Measurements from ENCODE around the gene COIL.

The COIL gene

DNA sequence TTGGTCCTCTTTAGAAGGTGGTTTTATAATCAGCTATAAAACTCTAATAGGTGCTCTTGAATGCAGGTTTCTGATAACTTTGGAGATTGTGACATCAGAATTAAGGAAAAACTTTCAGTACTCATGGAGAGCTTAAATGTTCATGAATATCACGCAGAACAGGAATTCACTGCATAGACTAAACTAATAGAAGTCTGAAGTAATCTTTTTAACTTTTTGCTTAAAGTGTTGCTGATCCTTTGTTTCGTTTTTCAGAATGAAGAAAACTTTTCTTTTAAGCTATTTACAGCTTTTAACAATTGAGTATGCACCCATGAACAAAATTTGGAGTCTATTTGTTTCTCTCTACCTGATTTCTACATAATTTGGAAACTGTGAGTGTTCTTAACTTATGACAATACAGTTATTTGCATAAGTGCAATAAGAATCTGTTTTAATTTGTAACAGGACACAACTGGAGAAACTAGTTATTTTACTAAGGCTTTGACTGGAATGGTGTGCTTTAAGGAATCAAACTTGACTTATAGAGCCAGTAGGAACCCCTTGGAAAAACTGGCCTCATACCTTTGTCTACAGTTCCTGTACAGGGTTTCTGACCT lies 30.0 kb downstream of the COIL start:
- Mint-ChIP-seq H3K27ac (no peak overlapping the region), H3K9me3 (no peaks in the 10 kb centered on the region), H3K36me3 (peaks cover 17% of the 10 kb centered on the region), H3K4me3 (no peak overlapping the region), H3K4me1 (peaks cover 10% of the 10 kb centered on the region)
- ATAC-seq (no peak), DNase-seq (ENCODE audit: low spot score in 2 of 2) (no peak)

DNA sequence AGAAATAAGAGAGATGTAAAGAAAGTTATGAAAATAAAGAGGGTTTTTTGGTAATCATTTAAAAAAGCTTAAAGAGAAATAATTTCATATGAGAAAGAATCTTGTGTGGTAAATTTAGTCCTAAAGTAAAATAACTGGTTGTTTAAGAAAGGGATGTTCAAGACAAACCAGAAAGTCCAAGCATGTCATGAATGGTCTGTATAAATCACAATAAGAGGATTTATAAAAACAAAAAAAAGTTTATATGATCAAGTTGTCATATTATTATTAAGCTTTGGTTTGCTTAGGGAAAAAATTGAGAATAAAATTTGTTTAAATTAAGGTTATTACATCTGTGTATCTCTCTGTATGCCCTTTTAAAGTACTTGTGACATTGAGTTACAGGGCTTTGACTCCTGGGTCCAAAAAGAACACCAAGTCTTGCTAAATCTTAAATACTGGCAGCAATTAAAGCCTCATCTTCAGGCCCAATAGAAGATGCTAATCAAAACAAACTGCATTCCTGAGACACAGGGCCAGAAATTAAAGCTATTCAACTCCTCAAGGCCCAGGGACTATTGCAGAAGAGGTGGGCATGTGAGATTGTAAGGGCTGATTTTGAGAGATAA lies 31.4 kb downstream of the COIL start:
- no peaks in the 10 kb centered on the region for H3K9me3 Mint-ChIP-seq
- ATAC-seq: no peak

DNA sequence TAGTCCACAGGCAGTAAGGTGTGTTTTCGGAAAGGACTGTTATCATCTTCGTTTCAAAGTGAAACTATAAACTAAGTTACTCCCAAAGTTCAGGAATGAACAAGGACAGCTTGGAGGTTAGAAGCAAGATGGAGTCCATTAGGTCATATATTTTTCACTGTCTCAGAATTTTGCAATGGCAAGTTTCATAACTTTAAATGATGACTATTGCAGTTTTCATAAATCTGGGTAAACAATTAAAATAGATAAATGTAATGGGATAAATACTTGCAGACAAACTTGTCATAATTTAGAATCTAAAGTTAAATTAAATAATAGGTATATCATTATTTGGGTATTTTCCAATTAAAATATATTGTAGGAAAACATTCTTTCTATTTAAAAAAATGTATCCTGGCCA lies 32.3 kb downstream of the COIL start:
- Mint-ChIP-seq H3K9me3 (no peaks in the 10 kb centered on the region), H3K4me1 (no peaks in the 10 kb centered on the region), H3K4me3 (no peak overlapping the region), H3K27ac (no peak overlapping the region), H3K36me3 (peaks cover 2% of the 10 kb centered on the region)
- DNase-seq (ENCODE audit: low spot score in 2 of 2) (no peak), ATAC-seq (no peak)

More for the DNA sequence above, 31.4 kb downstream of the COIL start:
- peaks cover 9% of the 10 kb centered on the region for H3K36me3 Mint-ChIP-seq
- no peak overlapping the region for H3K27ac Mint-ChIP-seq
- DNase-seq (ENCODE audit: low spot score in 2 of 2): peak in 1 of 2 donors; percentile 22
- H3K4me1 Mint-ChIP-seq: peaks cover 8% of the 10 kb centered on the region
- no peak overlapping the region for H3K4me3 Mint-ChIP-seq

DNA sequence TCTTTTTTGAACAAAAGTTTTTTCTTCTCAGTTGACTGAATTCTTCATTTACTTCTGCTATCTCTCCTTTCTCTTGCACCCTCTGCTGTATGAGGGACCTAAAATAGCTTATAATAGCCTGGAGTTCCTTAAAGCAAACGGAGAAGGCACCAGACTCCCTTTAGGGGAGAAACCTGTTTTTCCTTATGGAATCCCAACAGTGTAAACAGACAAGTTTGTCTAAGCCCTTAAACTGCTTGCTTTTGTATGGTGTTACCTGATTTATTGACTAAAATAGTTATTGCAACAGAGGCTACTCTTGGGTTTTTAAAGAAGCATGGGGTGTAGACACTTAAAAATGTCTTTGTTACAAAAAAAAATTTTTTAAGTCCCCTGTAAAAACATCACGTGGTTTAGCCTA lies 34.1 kb downstream of the COIL start:
- Mint-ChIP-seq H3K9me3 (no peaks in the 10 kb centered on the region), H3K27ac (no peak overlapping the region), H3K36me3 (no peaks in the 10 kb centered on the region), H3K4me1 (no peaks in the 10 kb centered on the region), H3K4me3 (no peak overlapping the region)
- no peak for DNase-seq (ENCODE audit: low spot score in 2 of 2)
- ATAC-seq: no peak

DNA sequence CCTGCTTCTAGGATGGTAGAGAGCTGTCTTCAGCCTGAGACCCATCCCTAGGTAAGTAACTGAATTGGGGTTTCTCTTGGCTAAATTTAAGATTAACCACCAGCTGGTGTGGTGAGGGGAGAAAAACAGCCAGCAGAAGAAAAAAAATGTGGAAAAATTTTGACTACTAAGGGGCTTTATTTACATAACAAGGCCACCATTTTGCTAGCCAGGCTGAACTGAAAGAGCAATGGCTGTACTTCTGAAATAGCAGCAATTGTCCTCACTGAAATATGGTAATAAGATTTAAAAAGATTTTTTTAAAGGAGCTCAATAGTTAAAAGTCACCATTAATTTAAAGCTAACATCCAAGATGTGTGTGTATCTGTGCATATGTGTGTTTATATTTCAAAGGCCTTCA lies 34.6 kb downstream of the COIL start:
- Mint-ChIP-seq H3K4me3 (no peak overlapping the region), H3K4me1 (no peaks in the 10 kb centered on the region), H3K9me3 (no peaks in the 10 kb centered on the region), H3K36me3 (no peaks in the 10 kb centered on the region), H3K27ac (no peak overlapping the region)
- DNase-seq (ENCODE audit: low spot score in 2 of 2) (no peak), ATAC-seq (no peak)

DNA sequence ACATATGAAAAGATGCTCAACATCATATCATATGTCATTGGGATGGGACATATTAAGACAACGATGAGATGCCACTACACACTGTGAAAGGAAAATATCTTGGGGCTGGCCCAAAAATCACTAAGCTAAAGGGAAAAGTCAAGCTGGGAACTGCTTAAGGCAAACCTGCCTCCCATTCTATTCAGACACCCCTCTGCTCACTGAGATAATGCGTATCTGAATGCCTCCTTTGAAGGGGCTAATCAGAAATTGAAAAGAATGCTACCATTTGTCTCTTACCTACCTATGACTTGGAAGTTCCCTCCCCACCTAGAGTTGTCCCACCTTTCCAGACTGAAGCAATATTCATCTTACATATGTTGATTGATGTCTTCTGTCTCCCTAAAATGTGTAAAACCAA lies 35.8 kb downstream of the COIL start:
- ATAC-seq: no peak
- H3K36me3 Mint-ChIP-seq: no peaks in the 10 kb centered on the region
- no peaks in the 10 kb centered on the region for H3K4me1 Mint-ChIP-seq
- DNase-seq (ENCODE audit: low spot score in 2 of 2): peak in 1 of 2 donors; percentile 35
- no peaks in the 10 kb centered on the region for H3K9me3 Mint-ChIP-seq
- H3K27ac Mint-ChIP-seq: no peak overlapping the region
- H3K4me3 Mint-ChIP-seq: no peak overlapping the region

DNA sequence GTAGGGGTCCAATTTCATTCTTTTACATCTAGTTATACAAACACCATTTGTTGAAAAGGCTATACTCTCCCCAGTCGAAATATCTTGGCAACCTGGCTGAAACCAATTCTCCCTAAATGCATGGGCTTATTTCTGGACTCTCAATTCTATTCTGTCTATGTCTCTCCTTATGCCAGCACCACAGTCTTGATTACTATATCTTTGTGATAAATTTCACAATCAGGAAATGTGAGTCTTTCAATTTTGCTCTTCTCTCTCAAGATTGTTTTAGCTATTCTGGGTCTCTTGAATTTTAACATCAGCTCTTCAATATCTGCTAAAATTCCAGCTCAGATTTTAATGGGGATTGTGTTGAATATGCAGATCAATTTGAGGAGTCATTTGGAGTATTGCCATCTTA lies 41.1 kb downstream of the COIL start:
- peak overlapping the region; percentile 84 for H3K27ac Mint-ChIP-seq
- DNase-seq (ENCODE audit: low spot score in 2 of 2) (no peak), ATAC-seq (no peak)
- H3K4me3 Mint-ChIP-seq: no peak overlapping the region
- peaks cover 16% of the 10 kb centered on the region for H3K36me3 Mint-ChIP-seq
- H3K9me3 Mint-ChIP-seq: peaks cover 5% of the 10 kb centered on the region
- H3K4me1 Mint-ChIP-seq: peaks cover 46% of the 10 kb centered on the region

DNA sequence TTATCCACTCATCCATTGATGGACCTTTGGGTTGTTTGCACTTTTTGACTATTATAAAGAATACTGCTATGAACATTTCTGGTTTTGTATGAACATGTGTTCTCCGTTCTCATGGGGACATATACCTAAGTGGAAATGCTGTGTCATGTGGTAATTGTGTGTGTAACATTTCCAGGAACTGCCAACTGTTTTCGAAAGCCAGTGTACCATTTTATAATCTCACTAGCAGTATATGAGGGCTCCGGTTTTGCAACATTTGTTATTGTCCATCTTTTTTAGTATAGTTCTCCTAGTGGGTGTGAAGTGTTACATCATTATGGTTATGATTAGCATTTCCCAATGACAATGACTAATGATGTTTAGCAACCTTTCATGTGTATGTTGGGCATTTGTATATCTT lies 41.9 kb downstream of the COIL start:
- Mint-ChIP-seq H3K4me1 (peaks cover 49% of the 10 kb centered on the region), H3K9me3 (peaks cover 5% of the 10 kb centered on the region), H3K27ac (peak overlapping the region; percentile 84), H3K4me3 (no peak overlapping the region), H3K36me3 (peaks cover 24% of the 10 kb centered on the region)
- no peak for DNase-seq (ENCODE audit: low spot score in 2 of 2)
- peak; percentile 66 for ATAC-seq

DNA sequence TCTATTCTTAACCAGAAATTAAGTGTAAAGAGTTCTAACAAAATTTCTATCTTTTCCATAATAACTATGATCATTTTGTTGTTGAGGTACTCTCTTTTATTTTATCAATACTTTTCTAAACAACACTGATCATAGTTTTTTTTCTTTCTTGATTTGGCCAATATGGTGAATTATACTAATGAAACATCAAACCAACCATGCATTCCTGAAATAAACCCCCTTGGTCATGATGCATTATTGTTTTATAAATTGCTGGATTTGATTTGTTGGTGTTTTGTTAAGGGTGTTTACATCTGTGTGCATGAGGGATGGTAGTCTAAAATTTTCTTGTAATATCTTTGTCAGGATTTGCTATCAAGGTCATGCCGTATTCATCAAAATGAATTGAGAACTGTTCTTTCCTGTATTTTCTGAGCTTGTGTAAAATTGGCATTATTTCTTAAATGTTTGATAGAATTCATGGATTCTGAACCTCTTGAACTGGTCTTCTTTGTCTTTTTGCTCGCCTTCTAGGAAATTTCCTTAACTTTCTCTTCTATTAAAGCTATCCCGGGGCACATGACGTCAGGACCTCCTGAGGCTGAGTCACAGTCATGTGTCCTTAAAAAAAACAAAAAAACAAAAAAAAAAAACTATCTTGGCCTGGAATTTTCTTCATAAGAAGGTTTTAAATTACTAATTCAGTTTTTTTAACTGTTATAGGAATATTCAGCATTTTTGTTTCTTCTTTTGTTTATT lies 43.1 kb downstream of the COIL start:
- Mint-ChIP-seq H3K9me3 (peaks cover 5% of the 10 kb centered on the region), H3K36me3 (peaks cover 34% of the 10 kb centered on the region), H3K4me1 (peaks cover 49% of the 10 kb centered on the region), H3K4me3 (no peak overlapping the region), H3K27ac (peak overlapping the region; percentile 92)
- ATAC-seq (no peak), DNase-seq (ENCODE audit: low spot score in 2 of 2) (no peak)

DNA sequence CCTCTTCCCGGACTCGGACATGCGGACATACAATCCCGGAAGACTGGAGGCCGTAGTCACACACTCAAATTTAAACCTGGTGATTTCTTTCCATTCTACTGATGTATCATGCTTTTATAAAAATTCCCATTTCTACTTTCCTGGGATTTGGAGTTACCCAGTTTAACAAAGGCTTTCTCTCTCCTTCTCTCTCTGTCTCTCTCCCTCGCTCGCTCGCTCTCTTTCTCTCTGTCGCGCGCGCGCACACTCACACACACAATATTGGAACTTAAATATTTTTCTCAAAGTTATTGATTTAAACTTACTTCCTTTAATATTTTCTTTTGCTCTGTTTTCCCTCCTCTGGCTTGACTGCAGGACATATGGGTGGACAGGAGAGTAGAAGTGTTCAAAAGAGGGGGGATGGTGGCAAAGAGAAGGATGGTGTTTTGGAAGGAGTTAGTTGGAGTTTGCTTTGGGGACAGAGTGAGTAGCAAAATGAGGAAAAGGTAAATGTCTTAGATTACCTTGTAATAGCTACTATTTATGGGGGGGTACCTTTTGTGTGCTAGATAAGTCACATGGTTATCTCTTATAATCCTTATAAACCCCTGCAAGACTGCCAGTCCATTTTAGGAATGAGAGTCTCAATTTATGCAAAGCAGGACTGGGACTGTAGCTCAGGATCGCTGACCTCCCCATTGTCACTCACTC lies 46.1 kb downstream of the COIL start:
- ATAC-seq (no peak), DNase-seq (ENCODE audit: low spot score in 2 of 2) (no peak)
- H3K27ac Mint-ChIP-seq: peak overlapping the region; percentile 92
- H3K9me3 Mint-ChIP-seq: peaks cover 3% of the 10 kb centered on the region
- peaks cover 57% of the 10 kb centered on the region for H3K36me3 Mint-ChIP-seq
- H3K4me3 Mint-ChIP-seq: peak overlapping the region; percentile 77
- peaks cover 60% of the 10 kb centered on the region for H3K4me1 Mint-ChIP-seq

DNA sequence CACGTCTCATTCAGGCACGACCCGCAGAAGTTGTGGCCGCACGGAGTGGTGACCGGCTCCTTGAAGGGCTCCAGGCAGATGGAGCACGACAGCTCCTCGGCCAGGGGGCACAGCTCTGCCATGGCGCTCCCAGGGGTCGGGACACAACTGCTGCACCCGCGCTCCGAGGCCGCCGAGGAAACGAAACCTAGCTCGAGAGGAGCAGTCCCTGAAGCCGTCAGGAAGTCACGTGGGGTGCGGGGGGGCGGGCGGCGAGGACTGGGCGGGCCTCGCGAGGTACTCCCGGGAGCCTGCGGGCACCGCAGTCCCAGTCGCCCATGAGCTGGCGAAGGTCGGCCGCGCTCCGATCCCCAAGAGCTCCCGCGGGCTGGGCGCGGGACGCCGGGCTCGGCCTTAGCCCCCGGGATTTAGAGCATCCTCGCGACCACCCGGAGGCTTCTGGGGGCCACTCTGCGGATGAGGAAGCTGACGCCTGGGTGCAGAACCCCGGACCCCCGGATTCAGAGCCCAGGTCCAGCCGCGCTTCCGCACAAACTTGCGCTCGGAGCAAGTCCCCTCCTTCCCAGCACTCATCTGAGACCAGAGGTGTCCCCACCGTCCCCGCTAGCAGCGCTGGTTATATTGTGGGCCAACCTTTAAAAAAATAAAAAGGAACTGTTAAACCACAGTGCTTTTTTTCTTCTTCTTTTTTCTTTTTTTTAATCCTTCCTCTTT lies 46.8 kb downstream of the COIL start, which contains the start of gene TRIM25:
Gene TRIM25 (minus strand): TSS at position 183 of the 714 bp plus-strand sequence. CDS start 61 bp downstream, at position 122.
- Mint-ChIP-seq H3K27ac (peak within 1 kb of the TSS; percentile 92), H3K4me3 (peak within 1 kb of the TSS; percentile 77), H3K36me3 (peaks cover 61% of the 10 kb centered on the region), H3K9me3 (no peaks in the 10 kb centered on the region), H3K4me1 (peaks cover 54% of the 10 kb centered on the region)
- peak; percentile 57 to 87 for DNase-seq (ENCODE audit: low spot score in 2 of 2)
- ATAC-seq: peak; percentile 80

DNA sequence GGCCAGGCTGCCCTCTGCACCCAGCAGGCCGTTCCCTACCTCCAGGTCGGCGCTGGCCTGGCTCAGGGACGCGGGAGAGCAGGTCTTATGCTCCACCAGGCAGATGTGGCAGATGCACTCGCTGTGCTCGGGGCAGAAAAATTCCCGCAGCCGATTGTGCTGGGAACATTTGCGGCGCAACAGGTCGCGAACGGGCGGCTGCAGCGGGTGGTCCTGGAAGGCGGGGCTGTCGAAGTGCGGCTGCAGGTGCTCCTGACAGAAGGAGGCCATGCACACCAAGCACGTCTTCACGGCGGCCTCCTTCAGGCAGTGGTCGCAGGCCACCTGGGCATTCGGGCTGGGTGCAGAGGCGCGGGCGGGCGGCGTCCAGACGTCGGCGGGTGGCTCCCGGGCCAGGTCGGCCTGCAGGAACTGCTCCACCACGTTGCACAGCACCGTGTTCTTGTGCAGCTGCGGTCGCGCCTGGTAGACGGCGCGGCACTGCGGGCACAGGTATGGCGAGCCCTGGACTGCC lies 47.4 kb downstream of the COIL start:
- Mint-ChIP-seq H3K9me3 (no peaks in the 10 kb centered on the region), H3K4me3 (peak overlapping the region; percentile 77), H3K4me1 (peaks cover 54% of the 10 kb centered on the region), H3K27ac (peak overlapping the region; percentile 92), H3K36me3 (peaks cover 62% of the 10 kb centered on the region)
- DNase-seq (ENCODE audit: low spot score in 2 of 2): no peak
- ATAC-seq: peak; percentile 39

DNA sequence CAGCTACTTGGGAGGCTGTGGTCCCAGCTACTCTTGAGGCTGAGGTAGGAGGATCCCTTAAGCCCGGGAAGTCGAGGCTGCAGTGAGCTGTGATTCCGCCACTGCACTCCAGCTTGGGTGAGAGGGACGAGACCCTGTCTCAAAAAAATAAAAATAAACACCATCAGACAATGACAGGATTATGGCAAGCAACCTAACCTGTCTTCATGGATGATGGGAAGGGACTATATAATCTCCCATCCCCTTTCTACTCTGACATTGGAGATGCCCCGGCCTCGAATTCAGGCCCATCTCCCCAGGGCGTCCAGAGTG lies 47.9 kb downstream of the COIL start:
- H3K4me3 Mint-ChIP-seq: peak overlapping the region; percentile 77
- H3K27ac Mint-ChIP-seq: peak overlapping the region; percentile 92
- H3K4me1 Mint-ChIP-seq: peaks cover 59% of the 10 kb centered on the region
- DNase-seq (ENCODE audit: low spot score in 2 of 2): no peak
- peaks cover 67% of the 10 kb centered on the region for H3K36me3 Mint-ChIP-seq
- no peak for ATAC-seq
- H3K9me3 Mint-ChIP-seq: no peaks in the 10 kb centered on the region

DNA sequence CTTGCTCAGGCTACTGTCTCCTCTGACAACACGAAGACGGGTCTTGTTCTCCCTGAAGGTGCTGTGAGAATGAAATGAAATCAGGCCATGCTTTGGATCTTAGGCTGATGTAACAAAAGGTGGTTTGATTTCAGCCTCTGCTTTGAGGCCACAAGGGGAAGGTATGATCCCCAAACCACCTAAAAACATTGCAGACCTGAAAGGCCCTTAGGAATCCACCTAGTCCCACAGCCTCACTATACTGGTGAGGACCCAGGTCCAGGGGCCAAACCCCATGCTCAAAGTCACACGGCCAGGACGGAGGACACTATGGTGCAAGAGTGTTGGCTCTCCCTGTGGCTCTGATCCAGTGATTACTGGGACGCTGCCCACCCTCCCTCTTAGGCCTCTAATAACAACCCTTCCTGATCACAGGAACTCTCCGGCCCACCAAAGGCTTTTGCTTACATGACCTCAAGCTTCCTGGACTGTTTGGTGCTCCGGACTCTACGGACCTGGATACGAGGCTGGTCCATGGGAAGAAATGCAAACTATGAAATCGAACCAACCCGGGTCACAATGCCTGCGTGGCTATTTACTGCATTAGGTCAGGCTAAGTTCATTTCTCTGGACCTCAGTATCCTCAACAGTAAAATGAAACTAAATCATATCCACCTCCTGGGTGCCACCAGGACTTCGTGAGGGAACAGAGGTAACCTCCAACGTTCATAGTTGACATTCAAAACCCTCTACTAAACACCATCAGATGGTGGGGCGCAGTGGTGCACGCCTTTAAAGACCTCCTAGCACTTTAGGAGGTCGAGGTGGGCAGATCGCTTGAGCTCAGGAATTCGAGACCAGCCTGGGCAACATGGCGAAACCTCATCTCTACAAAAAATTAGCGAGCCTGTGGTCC lies 48.5 kb downstream of the COIL start:
- peaks cover 73% of the 10 kb centered on the region for H3K36me3 Mint-ChIP-seq
- peak overlapping the region; percentile 92 for H3K27ac Mint-ChIP-seq
- H3K9me3 Mint-ChIP-seq: no peaks in the 10 kb centered on the region
- H3K4me3 Mint-ChIP-seq: peak overlapping the region; percentile 77
- ATAC-seq: no peak
- DNase-seq (ENCODE audit: low spot score in 2 of 2): peak in 1 of 2 donors; percentile 63
- peaks cover 60% of the 10 kb centered on the region for H3K4me1 Mint-ChIP-seq
